Measurements from ENCODE around the gene PLB1. TPM values are rescaled to one million over a fixed set of nuclear protein-coding genes. Genes with fewer than 3 reads are reported as not detected.

PLB1 gene
- total RNA-seq (1.6 TPM), polyA plus RNA-seq (ENCODE audit: insufficient read depth in 1 of 8, insufficient read length in 8 of 8, low replicate concordance in 1 of 8) (1 to 10 TPM; 1.4 to 4.3 (median 2.1) TPM)
- long read RNA-seq, donor 1: 0 reads
- long read RNA-seq, donor 2: 0 reads
- long read RNA-seq, donor 3: 0 reads
- long read RNA-seq, donor 4: 0 reads
- long read RNA-seq, donor 5: 0 reads
- long read RNA-seq, donor 6, partial matches to known transcripts: 0 of 1 reads
- long read RNA-seq, donor 6, other reads (novel, unspliced or antisense): 0 of 1 reads
- long read RNA-seq, donor 7: 0 reads
- long read RNA-seq, donor 8: 0 reads
- long read RNA-seq, donor 9: 0 reads
- long read RNA-seq, donor 10: 0 reads
- long read RNA-seq, donor 11: 0 reads

GRCh38 chr2:28495551-28496250 lies at the start of gene PLB1:
TSS of gene PLB1 (plus strand) at chr2:28496060. CDS start at chr2:28496115, 55 bp downstream.
- Histone ChIP-seq H3K27me3 (ENCODE audit: control insufficient read depth, insufficient read depth, low read length) (peaks cover 6% of the 10 kb centered on the region), H3K9me3 (replicated peaks; ENCODE audit: control insufficient read depth, low read depth, low read length) (no peaks in the 10 kb centered on the region), H3K27ac (ENCODE audit: low read length) (no peak within 1 kb of the TSS), H3K4me3 (ENCODE audit: low read length) (no peak within 1 kb of the TSS), H3K36me3 (ENCODE audit: control insufficient read depth, insufficient read depth, low read length) (no peaks in the 10 kb centered on the region), H3K4me1 (ENCODE audit: control insufficient read depth, insufficient read depth, low read length) (no peaks in the 10 kb centered on the region)
- WGBS (ENCODE audit: insufficient coverage): 69% methylated on average over 10 of the region's 14 CpGs
- no peak for DNase-seq

GRCh38 chr2:28446531-28446930 lies 49.3 kb upstream of the PLB1 start:
- no peak for DNase-seq
- H3K4me3 ChIP-seq (ENCODE audit: low read length): no peak overlapping the region
- H3K36me3 ChIP-seq (ENCODE audit: control insufficient read depth, insufficient read depth, low read length): no peaks in the 10 kb centered on the region
- H3K4me1 ChIP-seq (ENCODE audit: control insufficient read depth, insufficient read depth, low read length): peaks cover 5% of the 10 kb centered on the region
- H3K27me3 ChIP-seq (ENCODE audit: control insufficient read depth, insufficient read depth, low read length): peaks cover 3% of the 10 kb centered on the region
- no peak overlapping the region for H3K27ac ChIP-seq (ENCODE audit: low read length)
- no peaks in the 10 kb centered on the region for H3K9me3 ChIP-seq (replicated peaks; ENCODE audit: control insufficient read depth, low read depth, low read length)

- no CpG with 5 or more reads among the region's 3 CpGs for WGBS (ENCODE audit: insufficient coverage)
- H3K4me3 ChIP-seq (ENCODE audit: low read length): no peak overlapping the region
- H3K9me3 ChIP-seq (replicated peaks; ENCODE audit: control insufficient read depth, low read depth, low read length): no peaks in the 10 kb centered on the region
- H3K36me3 ChIP-seq (ENCODE audit: control insufficient read depth, insufficient read depth, low read length): no peaks in the 10 kb centered on the region
- H3K27ac ChIP-seq (ENCODE audit: low read length): no peak overlapping the region
- peaks cover 3% of the 10 kb centered on the region for H3K27me3 ChIP-seq (ENCODE audit: control insufficient read depth, insufficient read depth, low read length)
- no peak for DNase-seq
- peaks cover 5% of the 10 kb centered on the region for H3K4me1 ChIP-seq (ENCODE audit: control insufficient read depth, insufficient read depth, low read length)
These were observed 48.8 kb upstream of the PLB1 start for GRCh38 chr2:28447086-28447485.

- WGBS (ENCODE audit: insufficient coverage): 73% methylated on average over 3 of the region's 8 CpGs
- DNase-seq: peak; percentile 24
- no peak overlapping the region for H3K27ac ChIP-seq (ENCODE audit: low read length)
- peaks cover 3% of the 10 kb centered on the region for H3K27me3 ChIP-seq (ENCODE audit: control insufficient read depth, insufficient read depth, low read length)
- H3K9me3 ChIP-seq (replicated peaks; ENCODE audit: control insufficient read depth, low read depth, low read length): no peaks in the 10 kb centered on the region
- no peaks in the 10 kb centered on the region for H3K36me3 ChIP-seq (ENCODE audit: control insufficient read depth, insufficient read depth, low read length)
- H3K4me3 ChIP-seq (ENCODE audit: low read length): no peak overlapping the region
- H3K4me1 ChIP-seq (ENCODE audit: control insufficient read depth, insufficient read depth, low read length): peaks cover 5% of the 10 kb centered on the region
These were observed 47.7 kb upstream of the PLB1 start for GRCh38 chr2:28447943-28448792.

- Histone ChIP-seq H3K9me3 (replicated peaks; ENCODE audit: control insufficient read depth, low read depth, low read length) (no peaks in the 10 kb centered on the region), H3K36me3 (ENCODE audit: control insufficient read depth, insufficient read depth, low read length) (no peaks in the 10 kb centered on the region), H3K4me3 (ENCODE audit: low read length) (no peak overlapping the region), H3K27me3 (ENCODE audit: control insufficient read depth, insufficient read depth, low read length) (peaks cover 3% of the 10 kb centered on the region), H3K27ac (ENCODE audit: low read length) (no peak overlapping the region), H3K4me1 (ENCODE audit: control insufficient read depth, insufficient read depth, low read length) (peaks cover 5% of the 10 kb centered on the region)
- no peak for DNase-seq
- WGBS (ENCODE audit: insufficient coverage): 74% methylated on average over 3 of the region's 3 CpGs
These were observed 47.1 kb upstream of the PLB1 start for GRCh38 chr2:28448793-28449100.

- no peaks in the 10 kb centered on the region for H3K9me3 ChIP-seq (replicated peaks; ENCODE audit: control insufficient read depth, low read depth, low read length)
- H3K27me3 ChIP-seq (ENCODE audit: control insufficient read depth, insufficient read depth, low read length): peaks cover 3% of the 10 kb centered on the region
- H3K4me3 ChIP-seq (ENCODE audit: low read length): no peak overlapping the region
- no peaks in the 10 kb centered on the region for H3K36me3 ChIP-seq (ENCODE audit: control insufficient read depth, insufficient read depth, low read length)
- no peak for DNase-seq
- H3K27ac ChIP-seq (ENCODE audit: low read length): no peak overlapping the region
- H3K4me1 ChIP-seq (ENCODE audit: control insufficient read depth, insufficient read depth, low read length): peaks cover 5% of the 10 kb centered on the region
- 63% methylated on average over 3 of the region's 6 CpGs for WGBS (ENCODE audit: insufficient coverage)
These were observed 46.8 kb upstream of the PLB1 start for GRCh38 chr2:28449126-28449487.

GRCh38 chr2:28449488-28450395 lies 46.1 kb upstream of the PLB1 start:
- Histone ChIP-seq H3K27ac (ENCODE audit: low read length) (no peak overlapping the region), H3K4me3 (ENCODE audit: low read length) (no peak overlapping the region), H3K4me1 (ENCODE audit: control insufficient read depth, insufficient read depth, low read length) (peaks cover 5% of the 10 kb centered on the region), H3K27me3 (ENCODE audit: control insufficient read depth, insufficient read depth, low read length) (peaks cover 3% of the 10 kb centered on the region), H3K36me3 (ENCODE audit: control insufficient read depth, insufficient read depth, low read length) (no peaks in the 10 kb centered on the region), H3K9me3 (replicated peaks; ENCODE audit: control insufficient read depth, low read depth, low read length) (no peaks in the 10 kb centered on the region)
- WGBS (ENCODE audit: insufficient coverage): 63% methylated on average over 14 of the region's 17 CpGs
- no peak for DNase-seq

GRCh38 chr2:28450901-28451565 lies 44.8 kb upstream of the PLB1 start:
- no peaks in the 10 kb centered on the region for H3K36me3 ChIP-seq (ENCODE audit: control insufficient read depth, insufficient read depth, low read length)
- no peak for DNase-seq
- H3K9me3 ChIP-seq (replicated peaks; ENCODE audit: control insufficient read depth, low read depth, low read length): no peaks in the 10 kb centered on the region
- peaks cover 3% of the 10 kb centered on the region for H3K27me3 ChIP-seq (ENCODE audit: control insufficient read depth, insufficient read depth, low read length)
- 84% methylated on average over 10 of the region's 15 CpGs for WGBS (ENCODE audit: insufficient coverage)
- no peak overlapping the region for H3K4me3 ChIP-seq (ENCODE audit: low read length)
- H3K4me1 ChIP-seq (ENCODE audit: control insufficient read depth, insufficient read depth, low read length): peaks cover 5% of the 10 kb centered on the region
- no peak overlapping the region for H3K27ac ChIP-seq (ENCODE audit: low read length)

- H3K4me1 ChIP-seq (ENCODE audit: control insufficient read depth, insufficient read depth, low read length): peaks cover 5% of the 10 kb centered on the region
- no peak overlapping the region for H3K27ac ChIP-seq (ENCODE audit: low read length)
- no peak for DNase-seq
- peaks cover 3% of the 10 kb centered on the region for H3K27me3 ChIP-seq (ENCODE audit: control insufficient read depth, insufficient read depth, low read length)
- no peaks in the 10 kb centered on the region for H3K36me3 ChIP-seq (ENCODE audit: control insufficient read depth, insufficient read depth, low read length)
- 59% methylated on average over 13 of the region's 19 CpGs for WGBS (ENCODE audit: insufficient coverage)
- H3K4me3 ChIP-seq (ENCODE audit: low read length): no peak overlapping the region
- H3K9me3 ChIP-seq (replicated peaks; ENCODE audit: control insufficient read depth, low read depth, low read length): no peaks in the 10 kb centered on the region
These were observed 43.9 kb upstream of the PLB1 start for GRCh38 chr2:28451793-28452533.
